IMR-90 (cell line): ENCODE measurements around the gene CFAP97D1. TPM values are rescaled to one million over a fixed set of nuclear protein-coding genes. Genes with fewer than 3 reads are reported as not detected.

ENCODE experiments used
- ATAC-seq: fragments of 200-7000 bp; cut with Tn5 transposase; 2 replicates; pipeline ENCODE4 v1.9.1; 2020; ENCODE audit warnings: low read depth, mild to moderate bottlenecking, moderate library complexity
- BruUV-seq: library from RNA; stranded (reverse); fragments of 400-500 nt; replicated peaks from 2 replicates; lab custom pipeline; 2021; lab: Mats Ljungman, UMichigan
- CTCF ChIA-PET: fragments of 300-600 bp; formaldehyde crosslinking; extraction: SDS; loops from one replicate; lab custom pipeline; 2021; ENCODE audit warnings: antibody characterized with exemption; lab: Yijun Ruan, JAX
- POLR2A ChIA-PET: fragments of 300-600 bp; sonication (Branson Sonifier 250); formaldehyde crosslinking; loops from one replicate; lab custom pipeline; 2022; ENCODE audit warnings: antibody characterized with exemption; ENCODE audit not compliant: unreplicated experiment; lab: Charles Lee
- DNase-seq: peaks from one replicate; pipeline ENCODE4 v3.0.0; 2013
- H2AFZ ChIP-seq: replicated peaks from 2 replicates; pipeline ENCODE3; 2013; ENCODE audit warnings: low read length, mild to moderate bottlenecking; ENCODE audit not compliant: poor library complexity
- H2AK5ac ChIP-seq: 2 replicates; pipeline ENCODE4 v1.6.1; 2013; ENCODE audit warnings: low read depth, low read length, inconsistent platforms
- H2AK9ac ChIP-seq: replicated peaks from 2 replicates; pipeline ENCODE3; 2013; ENCODE audit warnings: mild to moderate bottlenecking, low read depth, low read length, moderate library complexity; ENCODE audit not compliant: poor library complexity
- H2BK120ac ChIP-seq: 2 replicates; pipeline ENCODE4 v1.6.1; 2013; ENCODE audit warnings: low read depth, low read length, inconsistent platforms
- H2BK15ac ChIP-seq: 3 replicates; pipeline ENCODE4 v1.6.1; 2013; ENCODE audit warnings: low read depth, low read length, inconsistent platforms
- H2BK20ac ChIP-seq: 2 replicates; pipeline ENCODE4 v1.6.1; 2013; ENCODE audit warnings: low read depth, mild to moderate bottlenecking, inconsistent platforms, low read length, moderate library complexity
- H2BK5ac ChIP-seq: 2 replicates; pipeline ENCODE4 v1.6.1; 2013; ENCODE audit warnings: mild to moderate bottlenecking, low read depth, low read length, inconsistent platforms; ENCODE audit not compliant: poor library complexity, severe bottlenecking
- H3K14ac ChIP-seq: replicated peaks from 2 replicates; pipeline ENCODE4 v1.6.1; 2013; ENCODE audit warnings: low read depth, low read length, inconsistent platforms
- H3K18ac ChIP-seq: 2 replicates; pipeline ENCODE4 v1.6.1; 2013; ENCODE audit warnings: low read depth, low read length, control low read depth
- H3K23ac ChIP-seq: 2 replicates; pipeline ENCODE4 v1.6.1; 2013; ENCODE audit warnings: low read depth, low read length, inconsistent platforms
- H3K27ac ChIP-seq: 2 replicates; pipeline ENCODE4 v1.5.1; 2013; ENCODE audit warnings: mild to moderate bottlenecking, control low read depth, low read length; ENCODE audit not compliant: insufficient read depth
- H3K27me3 ChIP-seq: 2 replicates; pipeline ENCODE4 v1.6.1; 2013; ENCODE audit warnings: low read length; ENCODE audit not compliant: control insufficient read depth, insufficient read depth
- H3K36me3 ChIP-seq: 2 replicates; pipeline ENCODE4 v1.6.1; 2013; ENCODE audit warnings: low read length, mixed read lengths; ENCODE audit not compliant: control insufficient read depth, insufficient read depth
- H3K4ac ChIP-seq: 2 replicates; pipeline ENCODE4 v1.6.1; 2013; ENCODE audit warnings: low read depth, low read length, inconsistent platforms
- H3K4me1 ChIP-seq: 2 replicates; pipeline ENCODE4 v1.6.1; 2013; ENCODE audit warnings: low read length, mixed read lengths; ENCODE audit not compliant: control insufficient read depth, insufficient read depth
- H3K4me2 ChIP-seq: 2 replicates; pipeline ENCODE4 v1.6.1; 2013; ENCODE audit warnings: low read depth, mild to moderate bottlenecking, control low read depth, low read length, moderate library complexity
- H3K4me3 ChIP-seq: 2 replicates; pipeline ENCODE4 v1.5.1; 2013; ENCODE audit warnings: low read depth, mild to moderate bottlenecking, control low read depth, low read length, moderate library complexity; ENCODE audit not compliant: insufficient read depth
- H3K56ac ChIP-seq: 2 replicates; pipeline ENCODE4 v1.6.1; 2013; ENCODE audit warnings: low read length, inconsistent platforms; ENCODE audit not compliant: insufficient read depth; ENCODE audit errors: extremely low read depth
- H3K79me1 ChIP-seq, 2 experiments: 2 replicates each; pipeline ENCODE4 v1.6.1; 2013; ENCODE audit warnings: low read length in 2 of 2, inconsistent platforms in 1 of 2, low read depth in 1 of 2
- H3K9ac ChIP-seq: 2 replicates; pipeline ENCODE4 v1.6.1; 2013; ENCODE audit warnings: low read depth, low read length, control low read depth
- H3K9me1 ChIP-seq: 2 replicates; pipeline ENCODE4 v1.6.1; 2013; ENCODE audit warnings: low read length, inconsistent platforms; ENCODE audit not compliant: insufficient read depth
- H3K9me3 ChIP-seq: 2 replicates; pipeline ENCODE4 v1.6.1; 2013; ENCODE audit warnings: low read length; ENCODE audit not compliant: control insufficient read depth, insufficient read depth
- H4K20me1 ChIP-seq: 2 replicates; pipeline ENCODE4 v1.6.1; 2013; ENCODE audit warnings: low read length, inconsistent platforms; ENCODE audit not compliant: insufficient read depth
- H4K5ac ChIP-seq: 2 replicates; pipeline ENCODE4 v1.6.1; 2013; ENCODE audit warnings: mild to moderate bottlenecking, low read depth, low read length, control low read depth
- H4K8ac ChIP-seq, 2 experiments: 2 replicates each; pipeline ENCODE4 v1.6.1; 2013; ENCODE audit warnings: low read depth in 2 of 2, low read length in 2 of 2, control low read depth in 1 of 2, inconsistent platforms in 1 of 2
- H4K91ac ChIP-seq: 2 replicates; pipeline ENCODE4 v1.6.1; 2013; ENCODE audit warnings: low read depth, low read length, inconsistent platforms; ENCODE audit not compliant: insufficient read depth
- MAZ ChIP-seq: IDR thresholded peaks from 2 replicates; pipeline ENCODE4 v1.6.1; 2012; ENCODE audit warnings: low read depth, mild to moderate bottlenecking, low read length, improper control_type of control experiment, moderate library complexity, borderline replicate concordance
- MXI1 ChIP-seq: IDR thresholded peaks from 2 replicates; pipeline ENCODE4 v1.6.1; 2012; ENCODE audit warnings: low read depth, mild to moderate bottlenecking, low read length, moderate library complexity, borderline replicate concordance
- POLR2A ChIP-seq: IDR thresholded peaks from 2 replicates; pipeline ENCODE4 v1.6.1; 2012; ENCODE audit warnings: mild to moderate bottlenecking, low read depth, low read length
- SMC3 ChIP-seq: fragments of 150-350 bp; IDR thresholded peaks from 2 replicates; pipeline ENCODE4 v1.6.1; 2016; ENCODE audit warnings: low read depth, mild to moderate bottlenecking, antibody characterized with exemption, low read length, moderate library complexity
- WGBS, 2 experiments: methylation state at CpG; one replicate each; pipeline versions ENCODE4 v1.1.5 to v1.1.7; 2013; ENCODE audit warnings: missing lambda C conversion rate in 2 of 2; ENCODE audit not compliant: insufficient read length in 1 of 2; ENCODE audit errors: extremely low coverage in 2 of 2; 5-methylcytosine and 5-hydroxymethylcytosine counted together
- dilution Hi-C: fragments of 300-500 bp; cut with HindIII; formaldehyde crosslinking; loops from one replicate; pipeline ENCODE4 v1.14.3; 2018; ENCODE audit warnings: low sequenced_read_pairs; ENCODE audit not compliant: unreplicated experiment
- in situ Hi-C: fragments of 300-500 bp; cut with MboI; formaldehyde crosslinking; loops from 3 replicates; pipeline ENCODE4 v1.14.3; 2019; ENCODE audit warnings: low sequenced_read_pairs, inconsistent platforms, mixed read lengths
- intact Hi-C: fragments of 100-400 bp; cut with micrococcal nuclease; formaldehyde crosslinking; loops from 2 replicates; pipeline ENCODE4 v1.10.0; 2022
- polyA plus RNA-seq, 3 experiments: library from polyadenylated mRNA; depleted of rRNA; stranded (reverse); fragments of >200 nt; gene quantifications; 2 replicates each; pipeline ENCODE4 v1.2.3, GENCODE V29; 2012; ENCODE audit warnings: low replicate concordance in 1 of 3
- total RNA-seq: library from RNA; depleted of rRNA; stranded (reverse); fragments of >200 nt; gene quantifications from 2 replicates; pipeline ENCODE4 v1.2.3, GENCODE V29; 2012
- TF ChIP-seq, protein P1 (sequence below): conservative IDR thresholded peaks from 2 replicates; pipeline ENCODE4 v1.5.1; 2012; ENCODE audit warnings: mild to moderate bottlenecking, low read depth, low read length, improper control_type of control experiment
- TF ChIP-seq, protein P2 (sequence below): fragments of 150-350 bp; IDR thresholded peaks from 2 replicates; pipeline ENCODE4 v1.6.1; 2016; ENCODE audit warnings: low read depth, mild to moderate bottlenecking, low read length, moderate library complexity, borderline replicate concordance

CFAP97D1 gene
- total and polyA plus RNA-seq, 2 of the 4 experiments (the other 2 are of a cell fraction) = under 0.01 TPM; not detected in 1

DNA sequence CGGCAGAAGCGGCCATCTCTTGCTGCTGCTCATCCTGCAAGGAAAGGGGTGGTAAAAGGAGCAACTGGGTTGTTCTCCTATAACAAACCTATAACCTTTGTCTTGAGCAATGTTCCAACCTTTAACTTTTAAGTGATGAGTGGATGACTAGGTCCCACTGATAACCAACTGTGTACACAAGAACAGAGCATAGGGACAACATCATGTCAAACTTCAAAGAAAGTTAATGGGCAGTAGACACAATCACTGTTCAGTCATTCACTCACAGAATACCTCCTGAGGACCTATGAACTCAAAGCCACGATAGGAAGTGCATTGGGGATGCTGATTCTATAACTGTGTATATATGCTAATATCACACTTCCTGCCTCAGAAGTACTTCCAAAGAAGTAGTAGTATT is 21.6 kb downstream of the CFAP97D1 start:
- CTCF ChIA-PET = no interaction called here
- no peaks in the 10 kb centered on the region; the same call in 1 of the 2 replicates for H3K9me3 ChIP-seq
- in situ Hi-C loops (no loop called here), intact Hi-C loops (no loop called here), dilution Hi-C loops (no loop called here)
- no peak overlapping the region for H4K5ac ChIP-seq
- no peak overlapping the region for H3K27ac ChIP-seq
- DNase-seq = no peak
- H3K4me2 ChIP-seq = no peak overlapping the region
- no peak overlapping the region for H4K8ac ChIP-seq
- H3K56ac ChIP-seq = no peak overlapping the region
- peaks cover 2% of the 10 kb centered on the region; the same call in 1 of the 2 replicates for H3K4me1 ChIP-seq
- no peak overlapping the region for H2AK9ac ChIP-seq
- no peak for ATAC-seq
- H2BK5ac ChIP-seq = no peak overlapping the region
- H3K18ac ChIP-seq = no peak overlapping the region
- no peak overlapping the region for H2BK15ac ChIP-seq
- no CpG with 5 or more reads among the region's 3 CpGs for WGBS, 2 experiments
- BruUV-seq = no TSS peak
- H2AK5ac ChIP-seq = no peak overlapping the region
- no peak overlapping the region for H4K91ac ChIP-seq
- H3K9ac ChIP-seq = no peak overlapping the region
- H3K14ac ChIP-seq = no peak overlapping the region
- no peak for TF ChIP-seq POLR2A
- TF ChIP-seq SMC3 = no peak
- TF ChIP-seq, protein P1, sequence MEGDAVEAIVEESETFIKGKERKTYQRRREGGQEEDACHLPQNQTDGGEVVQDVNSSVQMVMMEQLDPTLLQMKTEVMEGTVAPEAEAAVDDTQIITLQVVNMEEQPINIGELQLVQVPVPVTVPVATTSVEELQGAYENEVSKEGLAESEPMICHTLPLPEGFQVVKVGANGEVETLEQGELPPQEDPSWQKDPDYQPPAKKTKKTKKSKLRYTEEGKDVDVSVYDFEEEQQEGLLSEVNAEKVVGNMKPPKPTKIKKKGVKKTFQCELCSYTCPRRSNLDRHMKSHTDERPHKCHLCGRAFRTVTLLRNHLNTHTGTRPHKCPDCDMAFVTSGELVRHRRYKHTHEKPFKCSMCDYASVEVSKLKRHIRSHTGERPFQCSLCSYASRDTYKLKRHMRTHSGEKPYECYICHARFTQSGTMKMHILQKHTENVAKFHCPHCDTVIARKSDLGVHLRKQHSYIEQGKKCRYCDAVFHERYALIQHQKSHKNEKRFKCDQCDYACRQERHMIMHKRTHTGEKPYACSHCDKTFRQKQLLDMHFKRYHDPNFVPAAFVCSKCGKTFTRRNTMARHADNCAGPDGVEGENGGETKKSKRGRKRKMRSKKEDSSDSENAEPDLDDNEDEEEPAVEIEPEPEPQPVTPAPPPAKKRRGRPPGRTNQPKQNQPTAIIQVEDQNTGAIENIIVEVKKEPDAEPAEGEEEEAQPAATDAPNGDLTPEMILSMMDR = no peak
- TF ChIP-seq MAZ = no peak
- TF ChIP-seq, protein P2, sequence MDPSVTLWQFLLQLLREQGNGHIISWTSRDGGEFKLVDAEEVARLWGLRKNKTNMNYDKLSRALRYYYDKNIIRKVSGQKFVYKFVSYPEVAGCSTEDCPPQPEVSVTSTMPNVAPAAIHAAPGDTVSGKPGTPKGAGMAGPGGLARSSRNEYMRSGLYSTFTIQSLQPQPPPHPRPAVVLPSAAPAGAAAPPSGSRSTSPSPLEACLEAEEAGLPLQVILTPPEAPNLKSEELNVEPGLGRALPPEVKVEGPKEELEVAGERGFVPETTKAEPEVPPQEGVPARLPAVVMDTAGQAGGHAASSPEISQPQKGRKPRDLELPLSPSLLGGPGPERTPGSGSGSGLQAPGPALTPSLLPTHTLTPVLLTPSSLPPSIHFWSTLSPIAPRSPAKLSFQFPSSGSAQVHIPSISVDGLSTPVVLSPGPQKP = no peak
- TF ChIP-seq MXI1 = no peak
- H2BK120ac ChIP-seq = no peak overlapping the region
- H2AFZ ChIP-seq = no peak overlapping the region
- peaks cover 5% of the 10 kb centered on the region; the same call in 1 of the 2 replicates for H4K20me1 ChIP-seq
- no peaks in the 10 kb centered on the region for H3K79me1 ChIP-seq
- H3K23ac ChIP-seq = no peak overlapping the region
- 0 out of 2 replicates have a peak, but pooled peaks cover 5% of the 10 kb centered on the region for H3K9me1 ChIP-seq
- H3K27me3 ChIP-seq = no peaks in the 10 kb centered on the region
- H2BK20ac ChIP-seq = no peak overlapping the region
- H3K4ac ChIP-seq = no peak overlapping the region
- H3K4me3 ChIP-seq = no peak overlapping the region
- peaks cover 5% of the 10 kb centered on the region for H3K36me3 ChIP-seq
- POLR2A ChIA-PET = no interaction called here
